Cardiac ventricle fibroblast (primary cell): ENCODE results near the gene ABI3BP. TPM values are rescaled to one million over a fixed set of nuclear protein-coding genes. Genes with fewer than 3 reads are reported as not detected.

Experiments used
- total RNA-seq: library from RNA; depleted of rRNA; stranded (reverse); fragments of >200 nt; gene quantifications from 2 replicates; pipeline ENCODE4 v1.2.3, GENCODE V29; 2015

ABI3BP gene, protein sequence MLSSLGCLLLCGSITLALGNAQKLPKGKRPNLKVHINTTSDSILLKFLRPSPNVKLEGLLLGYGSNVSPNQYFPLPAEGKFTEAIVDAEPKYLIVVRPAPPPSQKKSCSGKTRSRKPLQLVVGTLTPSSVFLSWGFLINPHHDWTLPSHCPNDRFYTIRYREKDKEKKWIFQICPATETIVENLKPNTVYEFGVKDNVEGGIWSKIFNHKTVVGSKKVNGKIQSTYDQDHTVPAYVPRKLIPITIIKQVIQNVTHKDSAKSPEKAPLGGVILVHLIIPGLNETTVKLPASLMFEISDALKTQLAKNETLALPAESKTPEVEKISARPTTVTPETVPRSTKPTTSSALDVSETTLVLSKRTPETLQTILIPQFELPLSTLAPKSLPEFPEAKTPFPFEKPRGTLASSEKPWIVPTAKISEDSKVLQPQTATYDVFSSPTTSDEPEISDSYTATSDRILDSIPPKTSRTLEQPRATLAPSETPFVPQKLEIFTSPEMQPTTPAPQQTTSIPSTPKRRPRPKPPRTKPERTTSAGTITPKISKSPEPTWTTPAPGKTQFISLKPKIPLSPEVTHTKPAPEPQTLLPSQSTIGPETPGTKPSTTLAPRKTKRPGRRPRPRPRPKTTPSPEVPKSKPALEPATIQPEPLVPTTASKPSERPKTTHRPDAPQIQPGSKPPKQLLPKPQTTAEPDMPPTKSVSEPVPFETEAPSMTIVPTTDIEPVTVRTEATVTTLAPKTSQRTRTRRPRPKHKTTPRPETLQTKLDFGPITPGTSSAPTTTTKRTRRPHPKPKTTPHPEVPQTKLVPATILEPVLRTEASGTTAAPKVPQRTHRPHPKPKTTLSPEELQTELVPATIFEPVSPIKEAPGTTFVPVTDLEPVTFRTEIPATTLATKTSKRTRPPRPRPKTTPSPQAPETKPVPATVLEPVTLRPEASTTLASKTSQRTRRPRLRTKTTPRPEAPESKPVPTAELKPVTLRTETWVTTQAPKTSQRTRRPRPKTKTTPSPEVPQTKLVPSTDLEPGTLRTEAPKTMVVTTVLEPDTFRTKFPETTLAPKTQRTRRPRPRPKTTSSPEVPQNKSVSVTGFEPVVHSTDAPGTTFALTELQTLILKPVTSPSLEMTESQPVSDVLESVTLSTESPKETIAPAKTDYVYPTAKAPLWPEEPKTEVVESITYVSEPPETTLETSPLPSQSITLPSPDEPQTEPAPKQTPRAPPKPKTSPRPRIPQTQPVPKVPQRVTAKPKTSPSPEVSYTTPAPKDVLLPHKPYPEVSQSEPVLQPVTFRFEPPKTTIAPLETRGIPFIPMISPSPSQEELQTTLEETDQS (N-terminal part only)
- 38.0 and 65.4 TPM in 2 replicates for total RNA-seq

DNA sequence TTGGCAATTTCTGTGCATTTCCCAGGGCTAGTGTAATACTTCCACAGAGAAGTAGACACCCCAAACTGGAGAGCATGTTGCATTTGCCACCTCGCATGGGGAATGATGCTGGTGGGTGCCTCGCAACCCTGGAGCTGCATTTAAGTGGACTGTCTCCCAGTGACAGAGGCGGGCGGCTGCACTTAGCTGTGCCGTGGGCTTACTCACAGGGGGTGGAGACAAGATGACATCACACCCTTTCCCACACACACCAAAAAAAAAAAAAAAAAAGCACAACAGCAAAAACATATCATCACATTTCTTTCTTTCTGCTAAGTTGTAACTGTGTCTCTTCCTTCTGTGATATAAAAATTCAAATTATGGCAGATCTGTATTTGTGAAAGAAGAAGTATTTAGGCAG, at the start of gene ABI3BP:
TSS of gene ABI3BP (minus strand) at position 113 of the 400 bp plus-strand sequence. CDS start at position 76, 37 bp downstream.

DNA sequence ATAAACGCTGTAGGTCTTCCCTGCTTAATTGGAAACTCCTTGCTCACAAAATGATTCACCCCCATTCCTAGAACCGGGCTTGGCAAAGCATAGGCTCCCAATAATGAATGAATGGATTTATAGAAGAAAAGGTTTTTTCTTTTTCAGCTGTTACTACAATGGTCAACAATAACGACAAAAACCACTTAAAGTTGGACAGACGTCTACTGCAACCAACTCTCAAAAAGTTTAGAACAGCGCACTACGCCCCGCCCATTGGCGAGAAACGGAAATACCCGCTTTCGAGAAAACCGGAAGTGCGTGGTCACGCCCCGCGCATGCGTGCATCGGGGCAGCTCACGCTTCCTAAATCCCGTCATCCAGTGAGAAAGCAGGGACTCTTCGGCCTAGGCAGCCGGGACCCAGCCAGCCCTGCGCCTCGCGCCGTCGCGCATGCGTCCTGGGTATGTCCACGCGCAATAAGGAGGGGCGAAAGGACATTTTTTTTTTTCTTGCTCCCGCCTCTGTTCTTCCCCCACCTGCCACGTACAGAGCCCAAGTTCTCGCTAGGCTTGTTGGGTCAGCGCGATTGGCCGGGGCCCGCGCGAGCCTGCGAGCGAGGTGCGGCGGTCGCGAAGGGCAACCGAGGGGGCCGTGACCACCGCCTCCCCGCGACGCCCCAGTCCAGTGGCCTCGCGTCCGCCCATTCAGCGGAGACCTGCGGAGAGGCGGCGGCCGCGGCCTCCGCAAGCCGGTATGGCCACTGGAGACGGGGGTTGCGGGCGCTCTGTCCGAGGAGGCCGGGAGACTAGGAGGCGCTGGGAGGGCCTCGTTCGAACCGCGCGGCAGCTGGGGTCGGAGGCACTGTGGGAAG, 284.0 kb downstream of the ABI3BP start, which contains the start of gene TFG:
TSS of gene TFG (plus strand) at position 506 of the 853 bp plus-strand sequence. CDS start 4,192 bp downstream, outside the sequence.

